Stimulated activated CD4-positive, alpha-beta T cell treated with anti-CD3 and anti-CD28 coated beads, Interleukin-15, amount 100 ng/mL, for 48 hours (primary cell): ENCODE results near the gene A1CF.
"Not testable (repeated sequence)": the region's sequence is repeated elsewhere in the genome, so short reads cannot be mapped to it uniquely, and the experiment has no call there.

Source experiments
- DNase-seq, 2 donors: peaks; one replicate each; pipeline ENCODE4 v3.0.0-alpha.2; 2020; ENCODE audit warnings: low read depth in 2 of 2

A1CF gene

GRCh38 chr10:50788951-50789945 lies 96.2 kb downstream of the A1CF start:
- DNase-seq: no peak

GRCh38 chr10:50787962-50788361 lies 97.5 kb downstream of the A1CF start:
- not testable (repeated sequence) for DNase-seq

- DNase-seq: not testable (repeated sequence)
Measured at GRCh38 chr10:50782017-50782416, 103.4 kb downstream of the A1CF start.

GRCh38 chr10:50780036-50780435 lies 105.4 kb downstream of the A1CF start:
- DNase-seq: not testable (repeated sequence)

DNA sequence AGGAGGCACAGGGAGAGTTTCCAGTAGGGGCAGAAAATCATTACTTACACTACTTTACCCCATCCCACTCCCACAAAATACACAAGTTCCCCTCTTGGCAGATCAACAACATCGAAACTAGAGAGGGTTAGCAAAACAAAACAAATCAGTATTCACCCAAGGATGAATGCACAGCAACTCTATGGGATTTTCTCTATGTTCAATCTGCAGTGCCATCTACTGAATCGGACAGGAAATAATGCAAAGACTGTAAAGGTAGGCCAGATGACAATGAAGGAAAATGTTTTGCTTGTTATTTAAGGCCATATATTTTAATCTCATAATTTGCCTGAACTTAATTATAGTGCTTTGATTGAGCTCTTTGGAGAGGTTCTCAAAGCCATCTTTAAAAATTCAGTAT lies 110.6 kb downstream of the A1CF start:
- DNase-seq: not testable (repeated sequence)

GRCh38 chr10:50772042-50772441 lies 113.4 kb downstream of the A1CF start:
- not testable (repeated sequence) for DNase-seq

- DNase-seq: not testable (repeated sequence)
Measured at GRCh38 chr10:50766774-50767513, 118.5 kb downstream of the A1CF start.
